GM12891 (cell line): ENCODE results near the gene DOC2B.

Source experiments
- DNase-seq: peaks from one replicate; pipeline ENCODE4 v3.0.0; 2011; ENCODE audit warnings: low spot score; ENCODE audit not compliant: insufficient read length
- FAIRE-seq: peaks from 2 replicates; lab custom pipeline; 2011; peaks lifted over from hg19 to GRCh38; lab: Jason Lieb, UNC
- PAX5 ChIP-seq: IDR thresholded peaks from 2 replicates; pipeline ENCODE4 v1.6.1; 2011; ENCODE audit warnings: low read length, moderate library complexity, mild to moderate bottlenecking; ENCODE audit not compliant: insufficient read depth, severe bottlenecking
- POLR2A ChIP-seq: IDR thresholded peaks from 2 replicates; pipeline ENCODE4 v1.6.1; 2011; ENCODE audit warnings: low read depth, low read length, control low read depth
- POLR2AphosphoS5 ChIP-seq: IDR thresholded peaks from 2 replicates; pipeline ENCODE4 v1.6.1; 2011; ENCODE audit warnings: low read depth, low read length, control low read depth
- POU2F2 ChIP-seq: IDR thresholded peaks from 2 replicates; pipeline ENCODE4 v1.6.1; 2011; ENCODE audit warnings: low read depth, mild to moderate bottlenecking, control low read depth, low read length, moderate library complexity
- SPI1 ChIP-seq: IDR thresholded peaks from 2 replicates; pipeline ENCODE4 v1.6.1; 2011; ENCODE audit warnings: low read depth, low read length, control low read depth
- TAF1 ChIP-seq: IDR thresholded peaks from 2 replicates; pipeline ENCODE4 v1.6.1; 2011; ENCODE audit warnings: low read depth, low read length, control low read depth

DOC2B gene

DNA sequence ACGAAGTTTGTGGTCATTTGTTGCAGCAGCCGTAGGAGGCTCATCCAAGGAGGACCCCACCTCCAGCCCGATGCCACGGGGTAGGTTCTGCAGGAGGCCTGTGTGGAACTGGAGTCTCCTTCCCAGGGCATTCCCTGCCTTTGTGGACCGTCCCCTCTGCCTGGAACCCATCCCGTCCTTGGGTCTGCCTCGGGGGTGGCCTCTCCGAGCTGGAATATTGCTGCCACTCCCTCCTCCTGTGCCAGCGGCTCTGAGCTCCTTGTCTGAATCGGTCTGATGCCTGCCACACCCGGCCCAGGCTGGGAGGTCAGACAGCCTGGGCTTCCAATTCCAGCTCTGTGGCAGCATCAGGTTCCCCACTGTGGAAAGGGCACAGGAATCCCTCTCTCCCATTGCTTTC is 18.8 kb downstream of the DOC2B start:
- TF ChIP-seq POLR2AphosphoS5, result no peak
- no peak for TF ChIP-seq PAX5
- TF ChIP-seq POLR2A, result no peak
- TF ChIP-seq POU2F2, result no peak
- DNase-seq, result no peak
- no peak for FAIRE-seq

DNA sequence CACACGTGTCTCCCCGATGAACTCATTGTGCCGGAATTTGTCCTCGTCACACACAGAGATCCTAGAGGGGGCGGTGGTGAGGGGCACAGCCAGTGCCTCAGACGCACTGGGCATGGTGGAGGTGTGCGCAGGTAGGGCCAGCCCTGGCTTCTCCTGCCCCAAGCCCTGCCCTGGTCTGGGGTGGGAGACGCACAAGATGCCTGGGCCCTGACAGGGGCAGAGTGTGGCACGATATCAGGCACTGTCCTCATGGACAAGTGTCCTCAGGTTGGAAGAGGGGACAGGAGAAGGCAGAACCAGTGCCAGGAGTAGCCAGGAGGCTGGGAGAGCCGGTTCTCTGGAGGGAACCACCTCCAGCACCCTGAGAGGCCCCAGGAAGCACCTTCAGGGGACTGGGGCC is 20.0 kb downstream of the DOC2B start:
- FAIRE-seq (no peak), DNase-seq (no peak)
- no peak for TF ChIP-seq POLR2AphosphoS5
- no peak for TF ChIP-seq SPI1

DNA sequence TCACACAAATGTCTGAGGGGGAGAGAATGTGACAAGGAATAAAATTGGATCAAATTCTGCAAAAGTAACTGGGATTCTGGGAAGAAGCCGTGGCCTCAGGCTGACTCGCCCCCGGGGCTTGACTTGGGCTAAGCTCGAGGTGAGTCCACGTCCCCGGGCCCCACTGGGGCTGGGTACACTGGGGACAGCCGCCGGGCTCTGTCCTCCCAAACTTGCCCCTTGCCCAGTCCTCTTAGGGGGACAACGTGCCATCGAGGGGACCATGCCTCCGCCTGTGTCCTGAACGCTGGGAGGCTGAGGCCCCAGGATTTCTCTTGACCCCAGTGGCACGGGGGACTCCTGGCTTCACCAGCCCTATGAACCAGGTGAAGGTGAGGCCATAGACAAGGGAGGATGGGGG is 21.1 kb downstream of the DOC2B start:
- DNase-seq (no peak), FAIRE-seq (no peak)
- no peak for TF ChIP-seq TAF1
- TF ChIP-seq POU2F2, result no peak
- TF ChIP-seq POLR2A, result no peak
- no peak for TF ChIP-seq POLR2AphosphoS5
- TF ChIP-seq PAX5, result no peak
- no peak for TF ChIP-seq SPI1

DNA sequence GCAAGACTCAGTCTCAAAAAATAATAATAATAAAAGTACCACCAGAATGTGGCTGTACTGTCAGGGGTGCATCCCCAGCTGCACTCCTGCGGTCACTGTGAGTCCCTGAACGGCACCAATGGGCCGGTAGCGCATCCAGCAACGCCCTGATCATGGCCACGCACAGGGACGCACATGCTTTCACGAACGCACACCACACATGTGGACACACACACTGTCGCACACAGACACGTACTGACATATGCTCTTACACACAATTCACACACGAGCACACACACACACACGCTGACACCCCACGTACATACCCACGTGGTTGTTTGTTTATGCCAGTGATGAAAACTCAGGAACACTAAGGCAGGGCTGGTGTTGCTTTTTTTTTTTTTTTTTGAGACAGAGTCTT is 21.8 kb downstream of the DOC2B start:
- no peak for FAIRE-seq
- no peak for TF ChIP-seq POLR2A
- no peak for TF ChIP-seq TAF1
- no peak for TF ChIP-seq SPI1
- TF ChIP-seq POU2F2, result no peak
- no peak for TF ChIP-seq POLR2AphosphoS5
- TF ChIP-seq PAX5, result no peak
- DNase-seq, result no peak

DNA sequence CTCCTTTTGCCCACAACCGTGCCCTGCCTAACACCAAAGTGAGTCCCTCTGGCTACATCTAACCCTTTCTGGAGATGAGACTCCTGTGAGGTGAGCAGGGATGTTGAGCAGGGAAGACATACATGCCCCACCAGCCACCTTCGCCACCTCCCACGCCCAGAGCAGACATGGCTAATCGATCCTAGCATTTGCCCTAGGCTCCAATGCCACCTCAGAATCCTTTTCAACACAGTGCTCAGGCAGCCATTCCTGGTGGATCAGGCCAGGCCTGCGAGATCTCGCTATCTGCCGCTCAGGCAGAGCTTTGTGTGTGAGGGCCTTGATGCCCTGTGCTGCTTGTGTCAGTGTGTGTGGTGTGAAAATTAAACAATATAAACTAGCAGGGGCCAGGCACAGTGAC is 23.1 kb downstream of the DOC2B start:
- TF ChIP-seq POU2F2 (no peak), TAF1 (no peak), SPI1 (no peak), POLR2A (no peak), POLR2AphosphoS5 (no peak), PAX5 (no peak)
- FAIRE-seq, result no peak
- no peak for DNase-seq

DNA sequence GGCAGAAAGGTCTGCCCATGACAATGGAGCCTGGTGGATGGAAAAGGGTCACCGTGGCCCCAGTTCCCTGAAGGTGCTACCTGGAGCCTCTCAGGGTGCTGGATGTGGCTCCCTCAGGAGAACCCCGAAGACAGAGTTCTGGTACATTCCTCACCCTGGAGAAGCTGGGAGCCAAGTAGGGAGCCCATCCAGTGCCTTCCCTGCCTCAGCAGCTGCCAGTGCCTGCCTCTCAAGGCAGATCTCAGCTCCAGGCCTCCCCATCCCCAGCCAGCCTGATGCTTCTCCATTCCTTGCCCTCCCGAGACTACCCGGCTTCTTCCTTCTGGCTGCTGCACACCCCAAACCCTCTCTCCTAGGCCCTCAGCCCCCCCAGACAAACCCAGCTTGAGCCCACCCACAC is 23.5 kb downstream of the DOC2B start:
- FAIRE-seq (no peak), DNase-seq (no peak)

DNA sequence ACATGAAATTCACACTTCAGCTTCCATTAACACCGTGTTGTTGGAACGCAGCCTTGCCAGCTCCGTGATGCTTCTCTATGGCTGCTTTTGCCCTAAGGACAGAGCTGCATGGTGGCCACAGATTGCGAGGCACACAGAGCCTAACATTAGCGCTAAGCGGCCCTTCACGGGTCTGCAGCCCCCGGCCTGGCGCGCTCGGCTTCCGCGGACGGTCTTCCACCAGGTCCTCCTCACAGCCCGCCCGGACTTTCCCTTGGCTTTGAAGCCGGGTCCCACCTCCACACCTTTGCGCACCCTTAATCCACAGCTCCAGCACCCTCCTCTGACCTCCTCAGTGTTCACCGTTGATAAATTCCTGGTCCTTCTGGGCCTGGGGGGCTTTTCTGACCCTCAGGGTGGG is 24.5 kb downstream of the DOC2B start:
- no peak for FAIRE-seq
- DNase-seq, result no peak
- TF ChIP-seq POLR2AphosphoS5 (no peak), TAF1 (no peak), SPI1 (no peak), PAX5 (no peak), POU2F2 (no peak), POLR2A (no peak)

More for the DNA sequence above, 23.5 kb downstream of the DOC2B start:
- TF ChIP-seq POLR2AphosphoS5 (no peak), TAF1 (no peak), POU2F2 (no peak), PAX5 (no peak), SPI1 (no peak), POLR2A (no peak)

DNA sequence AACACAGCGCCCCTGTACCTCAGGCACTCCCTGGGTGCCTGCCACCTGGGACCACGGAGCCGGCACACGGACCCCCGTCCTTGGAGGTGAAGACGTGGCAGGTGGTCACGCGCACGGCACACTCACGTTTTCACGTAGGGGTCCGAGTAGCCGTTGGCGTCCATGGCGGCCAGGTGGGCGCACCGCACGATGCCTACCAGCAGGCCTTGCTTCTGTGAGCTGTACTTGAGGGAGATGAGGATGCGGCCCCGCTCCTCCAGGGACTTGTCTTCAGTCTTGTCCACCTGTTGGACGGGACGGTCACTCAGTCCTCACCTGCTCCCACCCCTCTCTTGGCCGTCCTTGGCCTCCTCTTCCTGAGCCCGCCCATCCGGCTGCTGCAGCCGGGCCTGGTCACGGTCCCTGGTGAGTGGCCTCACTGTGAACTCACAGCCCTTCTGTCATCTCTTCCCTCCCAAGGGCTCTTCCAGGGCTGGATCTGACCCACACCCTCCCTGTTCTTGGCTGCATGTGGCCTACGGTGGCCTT is 25.3 kb downstream of the DOC2B start:
- no peak for FAIRE-seq
- no peak for TF ChIP-seq POU2F2
- TF ChIP-seq POLR2AphosphoS5, result no peak
- no peak for TF ChIP-seq POLR2A
- no peak for TF ChIP-seq TAF1
- TF ChIP-seq SPI1, result no peak
- no peak for TF ChIP-seq PAX5

DNA sequence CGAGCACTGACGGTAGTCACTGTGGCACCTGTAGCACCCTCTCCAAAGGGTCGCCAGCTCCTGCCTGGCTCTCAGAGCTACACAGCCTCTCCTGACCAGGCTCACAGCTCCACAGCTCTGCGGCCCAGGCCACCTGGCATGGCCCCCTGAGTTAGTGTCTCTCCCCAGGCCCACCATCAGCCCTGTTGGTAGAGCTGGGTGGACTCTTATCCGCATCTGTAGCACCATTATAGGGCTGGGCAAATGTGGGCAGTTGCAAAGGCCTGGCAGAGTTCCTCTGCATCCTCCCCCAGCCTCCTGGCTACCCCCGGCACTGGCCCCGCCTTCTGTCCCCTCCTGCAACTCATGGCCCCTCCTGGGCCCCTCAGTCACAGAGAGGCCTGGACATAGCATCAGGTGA is 25.9 kb downstream of the DOC2B start:
- FAIRE-seq, result no peak
- no peak for DNase-seq
- TF ChIP-seq SPI1, result no peak
- no peak for TF ChIP-seq POLR2A
- TF ChIP-seq POLR2AphosphoS5, result no peak
- TF ChIP-seq PAX5, result no peak
- TF ChIP-seq TAF1, result no peak
- TF ChIP-seq POU2F2, result no peak

More for the DNA sequence above, 25.3 kb downstream of the DOC2B start:
- DNase-seq, result no peak

DNA sequence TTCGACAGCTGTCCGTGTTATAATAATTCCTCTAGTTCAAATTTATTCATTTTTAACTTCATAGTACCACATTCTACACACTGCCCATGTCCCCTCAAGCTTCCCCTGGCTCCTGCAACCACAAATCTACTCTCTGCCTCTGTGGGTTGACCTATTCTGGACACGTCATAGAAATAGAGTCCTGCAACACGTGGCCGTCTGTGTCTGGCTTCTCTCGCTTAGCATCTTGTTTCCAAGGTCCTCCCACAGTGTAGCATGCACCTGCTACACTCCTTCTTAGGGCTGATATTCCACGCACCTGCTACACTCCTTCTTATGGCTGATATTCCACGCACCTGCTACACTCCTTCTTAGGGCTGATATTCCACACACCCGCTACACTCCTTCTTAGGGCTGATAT is 27.6 kb downstream of the DOC2B start:
- TF ChIP-seq PAX5, result no peak
- no peak for TF ChIP-seq SPI1
- no peak for TF ChIP-seq POLR2A
- no peak for TF ChIP-seq POU2F2
- TF ChIP-seq TAF1, result no peak
- TF ChIP-seq POLR2AphosphoS5, result no peak
- DNase-seq (no peak), FAIRE-seq (no peak)

DNA sequence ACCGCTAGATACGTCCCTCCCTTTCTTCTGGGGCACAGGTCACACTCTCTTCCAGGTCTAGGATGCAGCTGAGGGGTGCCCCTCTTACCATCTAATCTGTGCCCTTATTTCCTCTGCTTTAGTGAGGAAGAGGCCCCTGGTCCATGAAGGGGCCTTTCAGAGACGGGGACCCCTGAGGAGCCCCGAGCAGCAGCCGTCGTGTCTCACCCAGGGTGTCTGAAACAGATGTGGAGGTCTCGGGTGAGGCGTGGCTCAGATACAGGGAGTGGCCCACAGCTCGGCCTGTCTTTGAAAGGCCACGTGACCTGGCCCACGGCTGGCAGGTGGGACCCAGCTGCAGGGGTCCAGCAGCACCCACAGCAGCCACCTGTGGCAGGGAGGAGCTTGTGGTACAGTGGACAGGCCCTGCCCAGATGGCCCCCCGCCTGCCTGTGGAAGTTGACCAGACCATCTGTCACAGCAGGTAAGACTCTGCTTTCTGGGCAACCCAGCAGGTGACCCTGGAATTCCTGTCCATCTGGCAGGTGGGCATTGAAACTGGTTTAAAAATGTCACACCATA is 28.5 kb downstream of the DOC2B start:
- FAIRE-seq (no peak), DNase-seq (no peak)
- TF ChIP-seq POLR2AphosphoS5, result no peak
- no peak for TF ChIP-seq POU2F2
- TF ChIP-seq TAF1, result no peak
- no peak for TF ChIP-seq SPI1
- no peak for TF ChIP-seq PAX5
- TF ChIP-seq POLR2A, result no peak
